Measurements from ENCODE around the gene FERMT2. TPM values are rescaled to one million over a fixed set of nuclear protein-coding genes. Genes with fewer than 3 reads are reported as not detected.

Gene FERMT2
- total RNA-seq, 1 donor from 2014 or later = 44.4 TPM

DNA sequence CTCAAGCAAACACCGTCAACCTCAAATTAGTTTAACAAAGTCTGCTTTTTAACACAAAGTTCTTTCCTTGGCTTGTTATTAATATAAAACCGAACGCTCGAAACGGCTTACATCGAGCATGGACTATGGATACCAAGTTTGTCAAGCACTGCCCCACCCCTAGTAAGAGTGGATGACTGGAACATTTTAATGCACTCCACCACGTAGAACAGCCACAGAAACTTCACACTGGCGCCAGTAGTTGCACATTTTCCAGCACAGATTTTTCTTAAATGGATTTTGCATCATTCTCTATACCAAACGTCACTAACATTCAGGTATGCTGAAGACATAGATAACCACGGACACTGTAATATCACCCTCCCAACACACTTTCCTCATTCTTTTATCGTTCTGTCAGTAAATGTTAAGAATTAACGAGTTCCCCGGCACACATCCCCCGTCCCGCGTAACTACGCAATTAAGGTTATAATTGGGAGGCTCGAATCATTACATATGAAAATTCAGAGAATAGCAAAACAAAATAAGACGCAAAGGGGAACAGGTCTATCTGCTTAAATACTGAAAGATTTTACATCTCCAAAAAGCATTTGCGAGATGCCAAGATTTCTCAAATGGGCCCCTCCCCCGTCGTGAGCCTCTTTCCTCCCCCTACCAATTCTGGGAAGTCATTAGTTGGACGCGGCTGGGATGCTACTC, 990 bp downstream of the FERMT2 start:
- peak overlapping the region; percentile 99 for H3K27ac Mint-ChIP-seq
- H3K27me3 Mint-ChIP-seq = no peaks in the 10 kb centered on the region
- peaks cover 40% of the 10 kb centered on the region for H3K4me1 Mint-ChIP-seq (ENCODE audit: low read depth)

DNA sequence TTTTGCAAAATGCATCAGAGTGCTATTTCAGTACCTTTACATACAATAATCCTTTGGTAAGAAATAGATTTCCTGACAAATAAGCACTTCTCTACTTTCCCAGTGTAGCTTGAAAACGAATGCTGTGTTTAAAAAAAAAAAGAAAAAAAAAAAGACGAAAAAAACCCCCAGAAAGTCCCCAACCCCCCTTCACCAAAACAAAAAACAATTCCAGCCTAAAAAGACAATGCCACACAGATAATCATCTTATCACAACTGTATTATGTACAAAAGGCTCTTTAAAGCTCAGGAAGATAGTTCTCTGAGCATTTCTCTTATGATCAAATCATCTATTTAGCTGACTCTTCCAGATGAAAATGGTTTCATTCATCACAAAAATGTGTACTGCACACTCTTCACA, 1.6 kb downstream of the FERMT2 start:
- Mint-ChIP-seq H3K4me3 (ENCODE audit: low read depth) (peak overlapping the region; percentile 98), H3K4me1 (ENCODE audit: low read depth) (peaks cover 36% of the 10 kb centered on the region), H3K9me3 (ENCODE audit: low read depth) (no peaks in the 10 kb centered on the region), H3K27me3 (no peaks in the 10 kb centered on the region), H3K27ac (peak overlapping the region; percentile 99), H3K36me3 (ENCODE audit: insufficient read depth) (peaks cover 5% of the 10 kb centered on the region)
- no peak for DNase-seq (ENCODE audit: low spot score, unreplicated experiment)
- TF ChIP-seq, protein P1, sequence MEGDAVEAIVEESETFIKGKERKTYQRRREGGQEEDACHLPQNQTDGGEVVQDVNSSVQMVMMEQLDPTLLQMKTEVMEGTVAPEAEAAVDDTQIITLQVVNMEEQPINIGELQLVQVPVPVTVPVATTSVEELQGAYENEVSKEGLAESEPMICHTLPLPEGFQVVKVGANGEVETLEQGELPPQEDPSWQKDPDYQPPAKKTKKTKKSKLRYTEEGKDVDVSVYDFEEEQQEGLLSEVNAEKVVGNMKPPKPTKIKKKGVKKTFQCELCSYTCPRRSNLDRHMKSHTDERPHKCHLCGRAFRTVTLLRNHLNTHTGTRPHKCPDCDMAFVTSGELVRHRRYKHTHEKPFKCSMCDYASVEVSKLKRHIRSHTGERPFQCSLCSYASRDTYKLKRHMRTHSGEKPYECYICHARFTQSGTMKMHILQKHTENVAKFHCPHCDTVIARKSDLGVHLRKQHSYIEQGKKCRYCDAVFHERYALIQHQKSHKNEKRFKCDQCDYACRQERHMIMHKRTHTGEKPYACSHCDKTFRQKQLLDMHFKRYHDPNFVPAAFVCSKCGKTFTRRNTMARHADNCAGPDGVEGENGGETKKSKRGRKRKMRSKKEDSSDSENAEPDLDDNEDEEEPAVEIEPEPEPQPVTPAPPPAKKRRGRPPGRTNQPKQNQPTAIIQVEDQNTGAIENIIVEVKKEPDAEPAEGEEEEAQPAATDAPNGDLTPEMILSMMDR (IDR thresholded peaks at IDR 0.05; ENCODE audit: unreplicated experiment) = no peak

More for the DNA sequence above, 990 bp downstream of the FERMT2 start:
- no peak for DNase-seq (ENCODE audit: low spot score, unreplicated experiment)
- H3K9me3 Mint-ChIP-seq (ENCODE audit: low read depth) = no peaks in the 10 kb centered on the region
- TF ChIP-seq, protein P1 (IDR thresholded peaks at IDR 0.05; ENCODE audit: unreplicated experiment) = no peak
- peaks cover 5% of the 10 kb centered on the region for H3K36me3 Mint-ChIP-seq (ENCODE audit: insufficient read depth)
- H3K4me3 Mint-ChIP-seq (ENCODE audit: low read depth) = peak overlapping the region; percentile 98

DNA sequence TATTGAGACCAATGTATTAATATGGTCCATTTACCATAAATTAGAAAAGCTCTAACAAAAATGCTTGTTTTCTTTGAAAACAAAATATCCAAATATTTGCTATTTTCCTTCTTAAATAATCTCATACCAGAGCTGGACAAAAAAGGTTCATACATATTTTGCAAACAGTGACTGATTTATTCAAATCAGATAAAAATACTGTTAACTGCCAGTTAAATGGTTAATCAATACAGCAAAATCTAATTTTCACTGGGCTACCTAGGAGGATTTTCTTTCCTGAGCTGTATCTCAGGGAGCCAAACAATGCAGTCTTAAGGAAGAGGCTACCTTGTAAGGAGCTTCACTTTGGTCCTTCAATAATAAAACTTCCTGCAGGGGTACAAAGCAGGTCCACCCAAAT, 2.0 kb downstream of the FERMT2 start:
- Mint-ChIP-seq H3K4me1 (ENCODE audit: low read depth) (peaks cover 36% of the 10 kb centered on the region), H3K27me3 (no peaks in the 10 kb centered on the region), H3K4me3 (ENCODE audit: low read depth) (peak overlapping the region; percentile 98), H3K9me3 (ENCODE audit: low read depth) (no peaks in the 10 kb centered on the region), H3K27ac (no peak overlapping the region), H3K36me3 (ENCODE audit: insufficient read depth) (peaks cover 5% of the 10 kb centered on the region)
- TF ChIP-seq, protein P1 (IDR thresholded peaks at IDR 0.05; ENCODE audit: unreplicated experiment) = no peak
- no peak for DNase-seq (ENCODE audit: low spot score, unreplicated experiment)

DNA sequence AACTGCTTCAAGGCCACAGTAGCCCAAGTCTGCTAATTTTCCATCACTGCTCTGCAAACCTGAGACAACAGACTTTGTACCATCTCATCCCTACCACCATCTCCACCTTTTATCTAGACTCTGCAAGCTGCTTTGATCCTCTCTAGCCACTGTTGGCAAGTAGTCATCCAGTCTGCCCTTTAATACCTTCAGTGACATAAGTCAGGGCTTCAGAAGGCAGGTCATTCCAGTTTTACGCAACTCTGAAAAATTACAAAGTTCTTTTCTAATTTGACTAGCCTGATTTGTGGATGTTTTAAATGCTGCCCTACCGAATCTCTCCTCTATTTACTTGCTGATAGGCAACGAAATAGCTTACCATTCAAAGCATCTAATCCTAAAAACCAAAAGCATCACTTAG, 2.8 kb downstream of the FERMT2 start:
- Mint-ChIP-seq H3K27ac (no peak overlapping the region), H3K4me1 (ENCODE audit: low read depth) (peaks cover 36% of the 10 kb centered on the region), H3K4me3 (ENCODE audit: low read depth) (no peak overlapping the region), H3K9me3 (ENCODE audit: low read depth) (no peaks in the 10 kb centered on the region), H3K27me3 (no peaks in the 10 kb centered on the region), H3K36me3 (ENCODE audit: insufficient read depth) (peaks cover 5% of the 10 kb centered on the region)
- TF ChIP-seq, protein P1 (IDR thresholded peaks at IDR 0.05; ENCODE audit: unreplicated experiment) = no peak
- DNase-seq (ENCODE audit: low spot score, unreplicated experiment) = no peak

DNA sequence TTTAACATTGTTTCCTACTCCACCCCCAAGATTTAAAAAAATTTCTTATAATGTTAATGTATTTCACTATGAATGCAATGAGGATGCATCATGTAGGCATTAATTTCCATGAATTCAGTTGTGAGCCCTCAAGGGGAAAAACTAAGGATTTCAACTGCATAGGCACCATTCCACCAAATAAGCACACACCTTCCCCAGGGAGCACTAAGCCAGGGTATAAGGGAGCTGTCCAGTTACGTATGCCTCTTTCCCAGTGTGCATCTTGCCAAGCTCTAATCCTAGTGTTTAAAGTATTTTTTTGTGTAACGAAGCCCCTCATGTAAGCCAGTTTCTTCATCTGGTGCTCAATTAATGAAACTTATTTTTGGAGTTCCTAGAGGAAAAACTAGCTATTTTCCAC, 6.6 kb downstream of the FERMT2 start:
- Mint-ChIP-seq H3K27ac (no peak overlapping the region), H3K36me3 (ENCODE audit: insufficient read depth) (peaks cover 5% of the 10 kb centered on the region), H3K4me3 (ENCODE audit: low read depth) (no peak overlapping the region), H3K4me1 (ENCODE audit: low read depth) (peaks cover 22% of the 10 kb centered on the region), H3K27me3 (no peaks in the 10 kb centered on the region), H3K9me3 (ENCODE audit: low read depth) (no peaks in the 10 kb centered on the region)
- no peak for DNase-seq (ENCODE audit: low spot score, unreplicated experiment)
- TF ChIP-seq, protein P1 (IDR thresholded peaks at IDR 0.05; ENCODE audit: unreplicated experiment) = no peak

All from progenitor cell of endocrine pancreas (in vitro differentiated cells).